HG03432 (cell line): ENCODE data around the gene FRMD4B.

Source experiments
- ATAC-seq: cut with Tn5 transposase; IDR thresholded peaks from one replicate; pipeline ENCODE4 v1.9.1; 2021; ENCODE audit warnings: mild to moderate bottlenecking, moderate library complexity; ENCODE audit not compliant: unreplicated experiment

The FRMD4B gene

GRCh38 chr3:69406163-69406562 is 20.3 kb upstream of the FRMD4B start:
- no peak for ATAC-seq

- ATAC-seq, result no peak
Measured at GRCh38 chr3:69405067-69405466, 19.2 kb upstream of the FRMD4B start.

- ATAC-seq, result no peak
Measured at GRCh38 chr3:69403454-69403853, 17.6 kb upstream of the FRMD4B start.

GRCh38 chr3:69400683-69401082 is 14.8 kb upstream of the FRMD4B start:
- no peak for ATAC-seq

- ATAC-seq, result no peak
Measured at GRCh38 chr3:69392850-69393249, 7.0 kb upstream of the FRMD4B start.

- no peak for ATAC-seq
Measured at GRCh38 chr3:69392415-69392814, 6.5 kb upstream of the FRMD4B start.

GRCh38 chr3:69391554-69391953 is 5.7 kb upstream of the FRMD4B start:
- ATAC-seq, result no peak

- ATAC-seq, result no peak
Measured at GRCh38 chr3:69390771-69391170, 4.9 kb upstream of the FRMD4B start.

- no peak for ATAC-seq
Measured at GRCh38 chr3:69389520-69390248, 3.8 kb upstream of the FRMD4B start.

GRCh38 chr3:69388241-69388640 is 2.4 kb upstream of the FRMD4B start:
- ATAC-seq, result no peak

GRCh38 chr3:69386556-69387385 is 883 bp upstream of the FRMD4B start:
- peak; percentile 34 for ATAC-seq

- no peak for ATAC-seq
Measured at GRCh38 chr3:69385123-69385722, 665 bp downstream of the FRMD4B start.

- ATAC-seq, result no peak
Measured at GRCh38 chr3:69384326-69384725, 1.6 kb downstream of the FRMD4B start.

- ATAC-seq, result no peak
Measured at GRCh38 chr3:69379661-69380060, 6.2 kb downstream of the FRMD4B start.

- no peak for ATAC-seq
Measured at GRCh38 chr3:69378112-69378802, 7.6 kb downstream of the FRMD4B start.

GRCh38 chr3:69377262-69377661 is 8.6 kb downstream of the FRMD4B start:
- no peak for ATAC-seq

GRCh38 chr3:69376731-69377130 is 9.2 kb downstream of the FRMD4B start:
- ATAC-seq, result no peak

- no peak for ATAC-seq
Measured at GRCh38 chr3:69371816-69372215, 14.1 kb downstream of the FRMD4B start.

GRCh38 chr3:69370901-69371301 is 15.0 kb downstream of the FRMD4B start:
- no peak for ATAC-seq

- ATAC-seq, result no peak
Measured at GRCh38 chr3:69370156-69370883, 15.6 kb downstream of the FRMD4B start.
